Measurements from ENCODE around the gene ADD1.

The ADD1 gene

GRCh38 chr4:2891294-2891693, 47.6 kb downstream of the ADD1 start:
- Histone ChIP-seq H3K9ac (no peak overlapping the region), H3K27ac (no peak overlapping the region), H3K4me1 (no peaks in the 10 kb centered on the region), H4K20me1 (peaks cover 24% of the 10 kb centered on the region), H3K4me2 (no peak overlapping the region), H3K36me3 (peaks cover 83% of the 10 kb centered on the region), H3K9me3 (no peaks in the 10 kb centered on the region), H3K27me3 (no peaks in the 10 kb centered on the region), H3K4me3 (no peak overlapping the region)
- no peak for TF ChIP-seq Cebpa-rat (IDR thresholded peaks at IDR 0.05)

DNA sequence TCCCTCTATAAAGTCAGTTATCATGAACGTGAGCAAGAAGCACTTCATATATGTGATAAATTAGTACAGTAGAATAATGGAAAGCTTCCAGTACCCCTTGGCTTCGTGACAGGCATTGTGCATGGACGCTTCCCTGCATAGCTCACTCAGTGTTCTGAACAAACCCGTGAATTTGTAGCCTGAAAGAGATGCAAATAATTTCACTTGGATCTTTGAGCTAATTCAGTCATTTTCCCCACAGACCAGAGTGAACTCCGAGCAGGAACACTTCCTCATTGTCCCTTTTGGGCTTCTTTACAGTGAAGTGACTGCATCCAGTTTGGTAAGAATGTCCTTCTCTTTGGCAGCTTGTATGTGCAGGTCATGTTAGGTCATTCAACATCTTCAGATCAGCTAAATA, 50.1 kb downstream of the ADD1 start:
- H3K36me3 ChIP-seq: peaks cover 82% of the 10 kb centered on the region

GRCh38 chr4:2898001-2898400, 54.4 kb downstream of the ADD1 start:
- H4K20me1 ChIP-seq: peaks cover 5% of the 10 kb centered on the region; the same call in 1 of the 2 replicates
- H3K4me2 ChIP-seq: no peak overlapping the region
- H3K36me3 ChIP-seq: peaks cover 96% of the 10 kb centered on the region
- no peak for TF ChIP-seq Cebpa-rat (IDR thresholded peaks at IDR 0.05)
- H3K9ac ChIP-seq: no peak overlapping the region
- H3K27ac ChIP-seq: no peak overlapping the region
- H3K9me3 ChIP-seq: no peaks in the 10 kb centered on the region
- H3K4me1 ChIP-seq: no peaks in the 10 kb centered on the region
- no peaks in the 10 kb centered on the region for H3K27me3 ChIP-seq
- H3K4me3 ChIP-seq: no peak overlapping the region

More for the DNA sequence above, 50.1 kb downstream of the ADD1 start:
- TF ChIP-seq Cebpa-rat (IDR thresholded peaks at IDR 0.05): no peak
- H3K4me2 ChIP-seq: no peak overlapping the region
- no peak overlapping the region for H3K4me3 ChIP-seq
- no peaks in the 10 kb centered on the region for H3K4me1 ChIP-seq
- H3K9ac ChIP-seq: no peak overlapping the region
- no peaks in the 10 kb centered on the region for H3K9me3 ChIP-seq
- H3K27ac ChIP-seq: no peak overlapping the region
- no peaks in the 10 kb centered on the region for H3K27me3 ChIP-seq
- H4K20me1 ChIP-seq: peaks cover 19% of the 10 kb centered on the region

DNA sequence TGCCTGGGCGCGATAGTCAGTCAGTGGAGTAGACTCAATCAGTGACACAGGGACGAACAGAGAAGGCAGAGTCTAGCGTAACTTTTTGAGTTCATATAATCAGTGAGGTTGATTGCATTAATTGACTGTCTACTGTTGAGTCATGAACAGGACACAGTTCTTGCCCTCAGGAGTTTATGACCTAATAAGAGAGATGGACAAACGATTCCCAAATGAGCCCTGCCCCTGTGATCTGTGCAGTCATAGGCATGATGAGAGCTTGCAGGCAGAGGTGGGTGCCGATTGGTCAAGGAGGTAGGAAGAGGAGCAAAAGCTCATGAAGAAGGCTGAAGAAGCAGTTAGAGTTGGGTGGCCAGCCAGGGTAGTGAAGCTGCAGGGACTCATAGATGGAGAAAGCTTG, 57.1 kb downstream of the ADD1 start:
- Histone ChIP-seq H3K36me3 (peaks cover 96% of the 10 kb centered on the region), H3K9ac (no peak overlapping the region), H3K4me3 (no peak overlapping the region), H3K27me3 (no peaks in the 10 kb centered on the region), H3K4me2 (no peak overlapping the region), H3K27ac (no peak overlapping the region), H4K20me1 (peaks cover 12% of the 10 kb centered on the region; the same call in 1 of the 2 replicates), H3K9me3 (no peaks in the 10 kb centered on the region), H3K4me1 (no peaks in the 10 kb centered on the region)
- TF ChIP-seq Cebpa-rat (IDR thresholded peaks at IDR 0.05): no peak

GRCh38 chr4:2901186-2901585, 57.5 kb downstream of the ADD1 start:
- H3K4me2 ChIP-seq: no peak overlapping the region
- TF ChIP-seq Cebpa-rat (IDR thresholded peaks at IDR 0.05): no peak
- no peak overlapping the region for H3K27ac ChIP-seq
- H3K4me3 ChIP-seq: no peak overlapping the region
- no peaks in the 10 kb centered on the region for H3K9me3 ChIP-seq
- H3K4me1 ChIP-seq: no peaks in the 10 kb centered on the region
- peaks cover 12% of the 10 kb centered on the region; the same call in 1 of the 2 replicates for H4K20me1 ChIP-seq
- H3K27me3 ChIP-seq: no peaks in the 10 kb centered on the region
- H3K9ac ChIP-seq: no peak overlapping the region
- H3K36me3 ChIP-seq: peaks cover 96% of the 10 kb centered on the region

DNA sequence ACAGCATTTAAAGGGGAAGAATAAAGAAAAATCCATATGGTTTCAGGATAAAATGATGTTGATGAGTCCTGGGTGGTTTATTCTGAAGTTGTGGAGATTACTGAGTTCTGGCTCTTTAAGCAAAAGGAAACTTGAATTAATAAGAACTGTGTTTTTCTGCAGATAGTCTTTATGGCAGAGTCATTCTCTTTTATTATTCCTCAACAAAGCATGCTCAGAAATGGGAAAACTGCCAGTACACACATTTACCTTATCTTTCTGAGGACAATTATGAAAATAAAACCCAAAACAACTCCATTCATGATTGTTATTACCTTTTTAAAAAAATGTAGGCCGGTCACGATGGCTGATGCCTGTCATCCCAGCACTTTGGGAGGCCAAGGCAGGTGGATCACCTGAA, 58.5 kb downstream of the ADD1 start:
- peaks cover 12% of the 10 kb centered on the region; the same call in 1 of the 2 replicates for H4K20me1 ChIP-seq
- H3K36me3 ChIP-seq: peaks cover 98% of the 10 kb centered on the region
- H3K9me3 ChIP-seq: no peaks in the 10 kb centered on the region
- H3K4me1 ChIP-seq: no peaks in the 10 kb centered on the region
- no peak overlapping the region for H3K27ac ChIP-seq
- H3K9ac ChIP-seq: no peak overlapping the region
- no peak overlapping the region for H3K4me3 ChIP-seq
- no peaks in the 10 kb centered on the region for H3K27me3 ChIP-seq
- no peak overlapping the region for H3K4me2 ChIP-seq
- no peak for TF ChIP-seq Cebpa-rat (IDR thresholded peaks at IDR 0.05)

GRCh38 chr4:2905544-2905943, 61.9 kb downstream of the ADD1 start:
- Histone ChIP-seq H3K4me3 (no peak overlapping the region), H3K9ac (no peak overlapping the region), H3K4me1 (no peaks in the 10 kb centered on the region), H3K27me3 (no peaks in the 10 kb centered on the region), H3K27ac (no peak overlapping the region), H3K9me3 (no peaks in the 10 kb centered on the region), H4K20me1 (peaks cover 28% of the 10 kb centered on the region), H3K4me2 (no peak overlapping the region), H3K36me3 (peaks cover 99% of the 10 kb centered on the region)
- TF ChIP-seq Cebpa-rat (IDR thresholded peaks at IDR 0.05): no peak

DNA sequence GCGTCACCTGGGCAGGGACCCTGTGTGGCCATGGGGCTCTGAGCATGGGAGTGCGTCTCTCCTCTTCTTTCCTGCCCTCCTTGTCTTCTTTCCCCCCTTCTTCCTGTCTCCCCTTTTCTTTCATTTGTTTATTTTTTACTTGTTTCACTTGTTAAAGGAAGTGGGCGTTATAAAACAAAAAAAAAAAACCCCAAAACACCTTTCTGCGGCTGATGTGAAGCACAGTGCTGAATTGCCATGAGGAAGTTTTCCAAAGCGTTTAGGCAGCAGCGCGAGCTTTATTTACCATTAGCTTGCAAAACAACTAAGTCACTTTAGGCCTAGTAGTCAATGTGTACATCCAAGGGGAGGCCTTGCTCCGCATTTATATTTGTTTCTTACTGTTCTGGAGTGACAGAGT, 62.6 kb downstream of the ADD1 start:
- Histone ChIP-seq H3K9ac (no peak overlapping the region), H3K36me3 (peaks cover 99% of the 10 kb centered on the region), H4K20me1 (peaks cover 23% of the 10 kb centered on the region), H3K9me3 (no peaks in the 10 kb centered on the region), H3K4me2 (no peak overlapping the region), H3K4me1 (no peaks in the 10 kb centered on the region), H3K4me3 (no peak overlapping the region), H3K27me3 (no peaks in the 10 kb centered on the region), H3K27ac (no peak overlapping the region)
- TF ChIP-seq Cebpa-rat (IDR thresholded peaks at IDR 0.05): no peak

GRCh38 chr4:2907226-2907625, 63.6 kb downstream of the ADD1 start:
- Histone ChIP-seq H3K4me1 (no peaks in the 10 kb centered on the region), H3K27me3 (no peaks in the 10 kb centered on the region), H3K9me3 (no peaks in the 10 kb centered on the region), H3K36me3 (peaks cover 99% of the 10 kb centered on the region), H3K9ac (no peak overlapping the region), H3K4me2 (no peak overlapping the region), H4K20me1 (peaks cover 23% of the 10 kb centered on the region), H3K4me3 (no peak overlapping the region), H3K27ac (no peak overlapping the region)
- TF ChIP-seq Cebpa-rat (IDR thresholded peaks at IDR 0.05): no peak

DNA sequence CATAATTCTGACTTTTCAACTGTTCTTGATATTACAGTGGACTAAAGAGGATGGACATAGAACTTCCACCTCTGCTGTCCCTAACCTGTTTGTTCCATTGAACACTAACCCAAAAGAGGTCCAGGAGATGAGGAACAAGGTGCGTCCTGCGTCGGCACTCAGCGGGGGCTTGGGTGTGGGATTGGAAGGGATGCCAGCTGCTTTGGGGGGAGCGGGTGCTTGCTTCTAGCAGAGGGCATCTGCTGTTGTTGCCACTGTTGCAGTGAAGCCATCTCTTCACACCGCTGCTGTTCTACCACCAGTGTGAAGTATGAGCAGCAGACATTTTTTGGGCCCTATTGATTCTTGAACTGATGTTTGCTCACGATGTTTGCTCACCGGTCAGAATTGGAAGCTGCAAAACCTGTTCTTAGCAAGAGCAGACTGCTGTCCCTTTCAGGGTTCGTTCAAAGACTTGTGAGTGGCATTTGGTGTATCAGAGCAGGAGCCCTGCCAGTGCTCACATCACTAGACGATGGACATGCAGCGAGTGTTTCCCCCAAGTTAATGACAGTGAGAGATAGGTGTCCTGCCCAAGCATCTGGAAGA, 64.2 kb downstream of the ADD1 start:
- Histone ChIP-seq H3K4me3 (no peak overlapping the region), H3K27ac (no peak overlapping the region), H3K9ac (no peak overlapping the region), H3K27me3 (no peaks in the 10 kb centered on the region), H3K4me1 (0 out of 2 replicates have a peak, but pooled peaks cover under 1% of the 10 kb centered on the region), H3K9me3 (no peaks in the 10 kb centered on the region), H3K36me3 (peaks cover 99% of the 10 kb centered on the region), H3K4me2 (no peak overlapping the region), H4K20me1 (peaks cover 23% of the 10 kb centered on the region)
- TF ChIP-seq Cebpa-rat (IDR thresholded peaks at IDR 0.05): no peak

DNA sequence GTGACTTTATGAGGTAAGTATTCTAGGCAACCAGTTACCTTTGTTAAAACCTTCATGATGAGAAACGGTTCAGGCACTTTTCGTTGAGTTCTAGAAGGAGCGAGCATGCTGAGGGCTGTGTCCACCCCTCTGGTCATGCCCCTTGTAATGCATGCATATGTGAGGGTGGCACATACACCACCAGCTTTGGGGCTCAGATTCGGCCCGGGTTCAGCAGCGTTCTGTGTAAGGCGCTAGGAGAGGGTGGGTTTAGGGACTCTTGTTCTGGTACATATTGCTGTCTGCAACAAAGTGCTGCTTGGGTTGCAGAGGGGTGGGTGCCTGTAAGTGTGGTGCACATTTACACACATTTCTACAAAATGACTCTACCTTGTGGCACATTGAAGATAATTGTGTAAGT, 65.0 kb downstream of the ADD1 start:
- no peaks in the 10 kb centered on the region for H3K9me3 ChIP-seq
- H3K4me3 ChIP-seq: no peak overlapping the region
- peaks cover 25% of the 10 kb centered on the region for H4K20me1 ChIP-seq
- TF ChIP-seq Cebpa-rat (IDR thresholded peaks at IDR 0.05): no peak
- no peaks in the 10 kb centered on the region for H3K27me3 ChIP-seq
- peaks cover 99% of the 10 kb centered on the region for H3K36me3 ChIP-seq
- H3K27ac ChIP-seq: no peak overlapping the region
- H3K4me2 ChIP-seq: no peak overlapping the region
- H3K4me1 ChIP-seq: peaks cover 9% of the 10 kb centered on the region
- no peak overlapping the region for H3K9ac ChIP-seq

All from BLaER1 (cell line).